GM20000 (cell line): ENCODE data around the gene OBSCN.
A peak's percentile ranks its signal among the peaks of the same experiment; 100 is the strongest.

ENCODE experiments used
- DNase-seq: peaks from one replicate; pipeline ENCODE4 v3.0.0; 2012; ENCODE audit warnings: low spot score
- CTCF ChIP-seq: IDR thresholded peaks from 2 replicates; pipeline ENCODE4 v1.5.1; 2012; ENCODE audit warnings: mild to moderate bottlenecking, control low read depth; ENCODE audit errors: extremely low read depth, missing control alignments

Gene OBSCN

GRCh38 chr1:228205526-228206436 is 2.1 kb upstream of the OBSCN start:
- no peak for DNase-seq
- TF ChIP-seq CTCF = no peak

DNA sequence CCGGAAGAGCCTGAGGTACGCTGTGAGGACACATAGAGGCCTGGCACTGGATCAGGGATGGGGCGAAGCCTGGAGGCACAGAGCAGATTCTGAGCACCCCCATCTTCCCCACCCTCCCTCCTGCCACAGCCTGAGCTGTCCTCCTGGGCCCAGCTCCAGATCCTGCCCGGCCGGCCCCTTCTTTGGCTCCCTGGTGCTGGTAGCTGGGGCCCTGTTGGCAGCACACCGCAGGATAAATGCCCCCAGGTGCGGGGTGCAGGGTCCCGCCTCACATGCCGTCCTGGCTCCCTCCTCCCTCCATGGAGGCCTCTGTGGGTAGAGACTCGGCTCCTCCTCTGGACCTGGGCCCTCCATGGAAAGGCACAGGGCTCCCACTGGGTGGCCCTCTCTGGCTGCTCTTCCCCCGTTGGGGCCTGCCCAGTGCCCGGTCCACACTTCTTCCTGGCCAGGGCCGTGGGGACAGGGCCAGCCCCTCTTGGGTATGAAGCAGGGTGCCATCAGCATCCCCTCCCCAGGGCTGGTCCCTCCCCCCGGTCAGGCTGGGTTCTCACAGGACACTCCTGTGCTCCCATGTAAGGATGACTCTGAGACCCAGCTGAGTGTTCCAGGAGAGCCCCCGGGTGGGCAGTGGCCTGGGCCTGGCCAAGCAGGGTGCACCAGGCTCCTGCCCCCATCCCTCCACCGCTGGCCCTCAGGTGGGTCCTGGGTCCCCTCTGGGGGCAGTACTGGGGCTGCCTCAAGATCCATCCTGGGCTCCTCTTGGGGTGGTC is 1.1 kb upstream of the OBSCN start:
- no peak for DNase-seq
- TF ChIP-seq CTCF = no peak

DNA sequence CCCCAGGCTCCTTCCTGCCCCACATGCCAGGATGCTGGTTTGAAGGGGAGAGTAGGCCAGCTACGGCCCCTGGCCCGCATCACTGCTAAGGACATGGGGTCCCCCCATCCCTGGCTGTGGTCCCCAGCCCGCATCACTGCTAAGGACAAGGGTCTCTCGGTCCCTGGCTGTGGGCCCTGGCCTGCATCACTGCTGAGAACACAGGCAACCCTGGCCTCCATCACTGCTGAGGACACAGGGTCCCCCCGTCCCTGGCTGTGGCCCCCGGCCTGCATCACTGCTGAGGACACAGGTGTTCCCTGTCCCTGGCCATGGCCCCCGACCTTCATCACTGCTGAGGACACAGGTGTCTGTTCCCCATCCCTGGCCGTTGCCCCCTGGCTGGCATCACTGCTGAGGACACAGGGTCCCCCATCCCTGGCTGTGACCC is 448 bp upstream of the OBSCN start:
- TF ChIP-seq CTCF = no peak
- no peak for DNase-seq

GRCh38 chr1:228208831-228209551 is 1.1 kb downstream of the OBSCN start:
- TF ChIP-seq CTCF = no peak
- peak; percentile 32 for DNase-seq

- no peak for TF ChIP-seq CTCF
- DNase-seq = no peak
These were observed 1.8 kb downstream of the OBSCN start for GRCh38 chr1:228209657-228210056.

DNA sequence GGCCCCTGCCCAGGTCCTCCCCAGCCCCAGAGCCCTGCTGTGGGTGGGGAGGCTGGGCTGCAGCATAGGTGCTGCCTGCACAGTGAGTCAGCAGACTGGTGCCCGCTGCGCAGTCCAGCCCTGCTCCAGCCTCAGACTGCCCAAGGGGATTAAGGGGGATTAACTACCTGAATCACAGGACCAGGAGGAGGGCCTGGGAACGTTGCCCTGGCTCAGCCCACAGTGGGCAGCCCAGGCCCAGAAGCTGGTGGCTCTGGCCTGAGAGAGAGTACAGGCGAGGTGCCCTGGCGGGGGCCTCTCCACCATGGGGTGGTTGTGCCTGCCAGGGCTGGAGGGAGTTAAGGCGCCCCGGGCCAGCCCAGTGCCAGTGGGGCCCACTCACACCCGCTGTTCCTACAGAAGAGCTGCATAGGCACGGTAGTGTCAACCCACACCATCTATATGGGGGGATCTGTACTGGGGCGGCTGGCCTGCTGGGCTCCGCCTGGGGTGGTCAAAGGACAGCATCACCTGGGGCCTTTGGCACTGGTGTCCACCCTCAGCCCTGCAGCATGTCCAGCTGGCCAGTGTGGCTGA is 2.3 kb downstream of the OBSCN start:
- DNase-seq = no peak

More for the DNA sequence above, 2.3 kb downstream of the OBSCN start:
- no peak for TF ChIP-seq CTCF
